ENCODE data around the gene KRTAP5-8.
A peak's percentile ranks its signal among the peaks of the same experiment; 100 is the strongest.
"Not testable (repeated sequence)": the region's sequence is repeated elsewhere in the genome, so short reads cannot be mapped to it uniquely, and the experiment has no call there.

KRTAP5-8 gene

GRCh38 chr11:71544525-71545214 is 6.8 kb downstream of the KRTAP5-8 start:
- no peak for DNase-seq

DNA sequence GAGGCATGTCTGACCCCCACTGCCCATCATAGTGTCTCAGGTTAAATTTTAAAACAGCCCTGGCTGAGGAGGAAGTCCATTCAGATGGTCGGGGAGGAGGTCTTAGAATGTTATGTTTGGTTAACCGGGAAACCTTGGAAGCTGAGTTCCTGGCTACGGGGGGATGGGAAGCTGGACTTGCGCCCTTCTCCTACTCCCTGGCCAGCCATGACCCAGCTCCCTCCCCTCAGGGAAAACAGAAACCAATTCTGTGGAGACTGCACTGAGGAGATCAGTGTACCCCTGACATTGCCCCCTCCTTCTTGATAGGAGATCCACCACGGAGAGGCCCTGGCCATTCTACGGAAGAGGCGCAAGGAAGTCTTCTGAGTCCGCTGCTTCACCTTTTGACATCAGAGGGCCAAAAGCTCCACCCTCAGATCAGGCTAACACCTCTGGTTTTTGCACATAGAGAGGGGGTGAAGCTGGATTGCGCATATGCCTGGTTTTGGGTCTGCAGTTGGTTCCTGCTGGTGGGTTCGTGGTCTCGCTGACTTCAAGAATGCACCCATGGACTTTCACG is 7.7 kb downstream of the KRTAP5-8 start:
- DNase-seq, result no peak

GRCh38 chr11:71548120-71548519 is 10.3 kb downstream of the KRTAP5-8 start, which contains the start of gene KRTAP5-9:
Gene KRTAP5-9 (plus strand): TSS chr11:71548420. CDS start chr11:71548658, 238 bp downstream.
- DNase-seq, result no peak

GRCh38 chr11:71548716-71549151 is 10.9 kb downstream of the KRTAP5-8 start:
- no peak for DNase-seq

DNA sequence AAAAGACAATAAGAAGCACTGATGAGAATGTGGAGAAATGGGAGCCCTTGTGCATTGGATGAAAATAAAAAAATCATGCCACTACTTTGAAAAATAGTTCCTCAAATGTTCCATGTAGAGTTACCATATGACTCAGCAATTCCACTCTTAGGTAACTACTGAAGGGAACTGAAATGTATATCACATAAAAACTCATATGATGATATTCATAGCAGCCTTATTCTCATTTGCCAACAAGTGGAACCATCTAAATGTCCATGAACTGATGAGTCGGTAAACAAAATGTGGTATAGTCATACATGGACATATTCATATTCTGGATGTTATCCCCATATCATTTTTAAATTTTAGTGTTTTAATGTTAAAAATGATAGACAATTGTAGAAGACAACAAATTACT is 13.9 kb downstream of the KRTAP5-8 start:
- DNase-seq, result no peak

- no peak for DNase-seq
Measured at GRCh38 chr11:71554996-71555395, 17.2 kb downstream of the KRTAP5-8 start.

GRCh38 chr11:71555508-71555907 is 17.7 kb downstream of the KRTAP5-8 start:
- DNase-seq, result no peak

DNA sequence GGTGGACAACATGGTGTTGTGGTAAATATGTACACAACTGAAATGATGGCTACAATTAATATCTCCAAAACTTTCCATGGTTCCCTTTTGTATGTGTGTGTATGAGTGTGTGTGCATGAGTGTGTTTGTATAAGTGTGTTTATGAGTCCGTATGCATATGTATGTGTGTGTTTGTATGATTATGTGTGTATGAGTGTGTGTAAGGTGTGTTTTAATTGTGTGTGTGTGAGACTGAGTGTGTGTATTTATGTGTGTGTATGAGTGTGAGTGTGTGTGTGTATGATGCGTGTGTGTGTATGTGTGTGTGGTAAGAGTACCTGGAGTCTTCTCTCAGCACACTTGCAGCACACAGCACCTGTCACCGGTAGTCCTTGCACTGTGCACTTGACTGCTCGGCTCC is 18.2 kb downstream of the KRTAP5-8 start:
- DNase-seq, result no peak

DNA sequence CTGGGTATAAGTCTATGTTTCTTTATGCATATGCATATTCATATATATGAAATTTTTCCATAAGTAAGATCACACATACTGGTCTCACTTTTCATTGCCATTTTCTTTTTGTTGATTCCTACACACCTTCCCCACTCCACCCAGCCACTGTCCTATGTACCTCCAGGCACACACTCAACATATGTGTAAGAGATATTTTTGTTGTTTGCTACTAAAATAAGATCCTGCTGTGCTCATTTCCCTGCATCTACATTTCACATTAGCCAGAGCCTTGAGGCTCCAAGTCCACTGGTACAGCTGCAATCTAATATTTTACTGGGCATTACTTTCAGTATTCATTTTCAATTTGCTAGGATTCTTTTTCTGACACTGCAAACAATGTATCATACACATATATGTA is 19.4 kb downstream of the KRTAP5-8 start:
- DNase-seq, result no peak

- DNase-seq, result no peak
Measured at GRCh38 chr11:71558996-71559395, 21.2 kb downstream of the KRTAP5-8 start.

DNA sequence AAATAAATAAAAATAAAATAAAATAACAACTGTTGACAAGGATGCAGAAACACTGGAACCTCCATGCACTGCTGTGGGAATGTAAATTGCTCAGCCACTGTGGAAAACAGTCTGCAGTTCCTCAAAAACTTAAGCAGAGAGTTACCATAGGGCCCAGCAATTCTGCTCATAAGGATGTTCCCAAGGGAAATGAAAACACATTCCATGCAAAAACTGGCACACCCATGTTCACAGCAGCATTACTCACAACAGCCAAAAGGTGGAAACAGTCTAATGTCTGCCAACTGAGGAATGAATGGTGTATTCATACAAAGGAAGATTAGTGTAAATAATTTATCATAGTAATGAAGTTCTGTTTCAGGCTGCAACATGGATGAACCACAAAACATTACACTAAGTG is 24.3 kb downstream of the KRTAP5-8 start:
- DNase-seq, result no peak

DNA sequence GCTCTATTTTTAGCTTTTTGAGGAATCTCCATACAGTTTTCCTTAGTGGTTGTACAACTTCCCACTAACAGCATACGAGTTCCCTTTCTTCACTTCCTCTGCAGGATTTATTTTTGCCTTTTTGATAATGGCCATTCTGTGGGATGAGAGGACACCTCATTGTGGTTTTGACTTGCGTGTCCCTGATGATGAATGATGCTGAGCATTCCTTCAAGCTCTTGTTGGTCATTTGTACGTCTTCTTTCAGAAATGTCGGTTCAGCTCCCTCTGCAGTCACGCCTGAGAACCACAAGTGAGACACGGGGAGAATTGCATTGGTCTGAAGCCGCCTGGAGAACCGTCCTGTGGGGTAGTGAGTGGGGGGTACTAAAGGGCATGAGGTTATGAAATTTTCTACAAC is 25.6 kb downstream of the KRTAP5-8 start:
- DNase-seq, result peak; percentile 9 to 24

DNA sequence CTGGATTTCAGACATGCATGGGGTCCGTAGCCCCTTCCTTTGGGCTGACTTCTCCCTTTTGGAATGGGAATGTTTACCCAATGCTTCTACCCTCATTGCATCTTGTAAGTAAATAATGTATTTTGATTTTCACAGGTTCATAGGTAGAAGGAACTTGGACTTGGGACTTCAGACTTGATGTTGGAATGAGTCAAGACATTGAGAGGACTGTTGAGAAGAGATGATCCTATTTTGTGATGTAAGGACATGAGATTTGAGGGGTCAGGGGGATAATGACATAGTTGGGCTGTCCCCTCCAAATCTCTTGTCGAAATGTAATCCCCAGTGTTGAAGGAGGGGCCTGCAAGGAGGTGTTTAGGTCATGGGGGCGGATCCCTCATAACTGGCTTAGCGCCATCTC is 26.6 kb downstream of the KRTAP5-8 start:
- DNase-seq, result no peak

- DNase-seq, result no peak
Measured at GRCh38 chr11:71565263-71565662, 27.4 kb downstream of the KRTAP5-8 start, which contains the start of gene KRTAP5-10. Gene KRTAP5-10 (plus strand): TSS chr11:71565563. CDS start chr11:71565588, 25 bp downstream.

GRCh38 chr11:71566081-71566620 is 28.3 kb downstream of the KRTAP5-8 start:
- no peak for DNase-seq

DNA sequence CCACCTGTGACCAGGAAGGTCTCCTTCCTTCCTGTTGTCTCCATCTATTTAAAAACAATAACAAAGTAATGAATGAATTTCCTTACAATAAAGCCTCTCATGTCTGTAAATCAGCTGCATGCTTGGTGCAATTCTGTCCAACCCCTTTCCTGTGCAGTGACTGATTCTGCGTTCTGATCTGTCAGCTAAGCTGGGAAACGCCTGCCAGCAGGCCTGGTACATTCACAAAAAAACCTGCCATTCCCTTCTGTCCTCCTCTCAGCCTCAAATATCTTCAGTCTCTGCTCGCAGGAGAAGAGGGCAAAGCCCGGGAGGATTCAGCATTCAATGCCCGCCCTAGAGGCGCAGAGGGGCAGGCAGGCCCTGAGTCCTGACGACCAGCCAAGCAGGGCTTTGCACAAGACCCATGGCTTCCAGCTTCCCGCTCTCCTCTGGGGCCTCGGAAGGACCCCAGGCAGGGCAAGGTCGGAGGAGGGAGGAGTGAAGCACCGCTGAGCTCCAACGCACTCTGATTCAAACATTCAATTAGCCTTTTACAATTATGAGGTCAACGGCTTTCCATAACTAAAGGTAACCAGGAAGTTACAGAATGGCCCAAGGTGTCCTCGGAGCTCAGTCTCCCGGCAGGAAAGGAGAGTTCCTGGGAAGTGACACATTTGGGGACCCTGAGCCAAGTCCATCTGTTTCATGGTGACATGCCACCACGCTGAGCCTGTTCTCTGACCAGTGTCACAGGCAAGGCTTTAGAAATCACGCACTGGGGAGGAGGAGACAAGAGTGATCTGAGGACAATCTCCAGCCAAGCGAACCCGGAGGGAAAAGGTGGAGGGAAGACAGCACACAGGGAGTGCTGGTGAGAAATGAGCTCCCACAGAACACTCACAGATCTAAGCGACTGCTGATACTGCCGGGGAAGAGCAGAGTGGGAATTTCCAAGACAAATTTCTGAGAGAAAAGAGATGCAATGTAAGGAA is 29.1 kb downstream of the KRTAP5-8 start:
- not testable (repeated sequence) for DNase-seq

- DNase-seq, result not testable (repeated sequence)
Measured at GRCh38 chr11:71567633-71568032, 29.8 kb downstream of the KRTAP5-8 start.

DNA sequence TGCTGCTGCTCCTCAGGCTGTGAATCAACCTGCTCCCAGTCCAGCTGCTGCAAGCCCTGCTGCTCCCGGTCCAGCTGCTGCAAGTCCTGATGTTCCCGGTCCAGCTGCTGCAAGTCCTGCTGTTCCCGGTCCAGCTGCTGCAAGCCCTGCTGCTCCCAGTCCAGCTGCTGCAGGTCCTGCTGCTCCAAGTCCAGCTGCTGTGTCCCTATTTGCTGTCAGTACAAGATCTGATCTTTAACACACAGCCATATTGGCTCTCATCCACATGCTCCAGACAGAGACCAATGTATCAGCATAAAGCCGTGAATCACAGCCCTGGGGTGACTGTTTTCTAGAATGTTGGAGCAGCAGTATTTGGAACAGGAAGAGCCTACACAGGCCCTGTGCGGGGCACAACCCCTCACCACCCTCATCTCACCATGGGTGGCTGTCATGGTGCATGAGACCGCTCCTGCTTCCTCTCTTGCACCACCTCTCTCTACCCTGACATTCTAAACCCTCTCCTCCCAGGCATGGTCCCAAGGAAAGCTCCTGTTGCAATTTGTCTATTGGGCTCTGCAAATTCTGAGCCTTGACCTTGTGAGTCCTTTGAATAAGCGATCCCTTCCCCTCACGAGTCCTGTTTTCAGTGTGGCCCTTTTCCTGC is 31.0 kb downstream of the KRTAP5-8 start:
- no peak for DNase-seq

- DNase-seq, result not testable (repeated sequence)
Measured at GRCh38 chr11:71571101-71571850, 33.5 kb downstream of the KRTAP5-8 start.

- no peak for DNase-seq
Measured at GRCh38 chr11:71572811-71573210, 35.0 kb downstream of the KRTAP5-8 start.

DNA sequence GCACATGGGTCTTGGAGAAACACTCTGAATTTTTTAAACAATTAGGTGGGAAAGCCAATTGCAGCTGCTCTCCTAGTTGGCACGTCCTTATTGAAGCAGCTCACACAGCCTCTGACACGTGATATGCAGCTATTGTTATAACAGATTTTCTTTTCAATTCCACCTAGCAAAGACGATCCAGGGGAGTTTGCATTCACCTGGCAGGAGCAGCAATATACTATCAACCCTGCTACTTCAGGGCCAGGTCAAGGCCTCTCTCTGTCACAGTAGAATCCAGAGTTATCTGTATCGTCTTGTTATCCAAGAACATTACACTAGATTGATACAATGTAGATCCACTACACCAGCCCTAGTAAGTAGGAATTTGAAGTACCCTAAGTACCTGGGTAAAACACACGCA is 36.6 kb downstream of the KRTAP5-8 start:
- DNase-seq, result no peak
